GM12878 (cell line): ENCODE data around the gene PLEKHM3. TPM values are rescaled to one million over a fixed set of nuclear protein-coding genes. Genes with fewer than 3 reads are reported as not detected.

Experiments used
- ATAC-seq: fragments of 200-7000 bp; cut with Tn5 transposase; 3 replicates; pipeline ENCODE4 v1.9.1; 2020; ENCODE audit warnings: mild to moderate bottlenecking, moderate library complexity
- BruUV-seq: library from RNA; stranded (reverse); fragments of 400-500 nt; replicated peaks from 2 replicates; lab custom pipeline; 2021; lab: Mats Ljungman, UMichigan
- CTCF ChIA-PET: fragments of 300-600 bp; sonication (Branson Sonifier 250); formaldehyde crosslinking; extraction: SDS; loops from one replicate; lab custom pipeline; 2021; ENCODE audit warnings: inconsistent platforms; lab: Yijun Ruan, JAX
- POLR2A ChIA-PET: fragments of 350-600 bp; formaldehyde crosslinking; extraction: SDS; loops from one replicate; lab custom pipeline; 2021; ENCODE audit warnings: inconsistent platforms; lab: Charles Lee
- RAD21 ChIA-PET: fragments of 300-600 bp; sonication (Branson Sonifier 250); formaldehyde crosslinking; loops from one replicate; lab custom pipeline; 2023; ENCODE audit warnings: antibody characterized with exemption; ENCODE audit not compliant: unreplicated experiment; lab: Charles Lee
- SMC1A ChIA-PET: fragments of 300-600 bp; sonication (Branson Sonifier 250); formaldehyde crosslinking; loops from one replicate; lab custom pipeline; 2023; ENCODE audit not compliant: unreplicated experiment, uncharacterized antibody; lab: Charles Lee
- DNase-seq: peaks from one replicate; pipeline ENCODE4 v3.0.0-alpha.2; 2011; ENCODE audit warnings: low read depth, low spot score
- FAIRE-seq: peaks from 3 replicates; lab custom pipeline; 2011; peaks lifted over from hg19 to GRCh38; lab: Jason Lieb, UNC
- H2AFZ ChIP-seq: 2 replicates; pipeline ENCODE4 v1.6.0; 2011; ENCODE audit warnings: low read depth, low read length, control low read depth; ENCODE audit not compliant: control insufficient read depth
- H3K27ac ChIP-seq: 2 replicates; pipeline ENCODE4 v1.5.1; 2011; ENCODE audit warnings: control low read depth; ENCODE audit not compliant: control insufficient read depth, insufficient read depth
- H3K27me3 ChIP-seq, 2 experiments: replicated peaks in 1 of 2; 2 replicates each; pipeline versions ENCODE4 v1.6.0 to v1.6.1; 2011; ENCODE audit warnings: low read length in 1 of 2; ENCODE audit not compliant: control insufficient read depth in 2 of 2, insufficient read depth in 2 of 2
- H3K36me3 ChIP-seq, 2 experiments: 2 replicates each; pipeline ENCODE4 v1.5.1; 2011; ENCODE audit warnings: low read length in 1 of 2; ENCODE audit not compliant: control insufficient read depth in 2 of 2, insufficient read depth in 2 of 2
- H3K4me1 ChIP-seq: 2 replicates; pipeline ENCODE4 v1.6.1; 2011; ENCODE audit warnings: mild to moderate bottlenecking, low read length, moderate library complexity, mixed read lengths; ENCODE audit not compliant: control insufficient read depth, insufficient read depth
- H3K4me2 ChIP-seq: 2 replicates; pipeline ENCODE4 v1.6.0; 2011; ENCODE audit warnings: control low read depth; ENCODE audit not compliant: control insufficient read depth, insufficient read depth
- H3K4me3 ChIP-seq: fragments of 200-600 bp; sonication (generic); 2 replicates; pipeline ENCODE4 v1.5.1; 2016
- H3K79me2 ChIP-seq: 2 replicates; pipeline ENCODE4 v1.6.0; 2011; ENCODE audit warnings: low read length; ENCODE audit not compliant: control insufficient read depth, insufficient read depth
- H3K9ac ChIP-seq: 2 replicates; pipeline ENCODE4 v1.8.0; 2011; ENCODE audit warnings: low read length, control low read depth, mixed read lengths; ENCODE audit not compliant: control insufficient read depth, insufficient read depth
- H3K9me3 ChIP-seq: replicated peaks from 3 replicates; pipeline ENCODE4 v1.5.1; 2011; ENCODE audit warnings: mild to moderate bottlenecking, low read length; ENCODE audit not compliant: control insufficient read depth, insufficient read depth
- H4K20me1 ChIP-seq: 2 replicates; pipeline ENCODE4 v1.6.0; 2011; ENCODE audit not compliant: control insufficient read depth, insufficient read depth
- BHLHE40 ChIP-seq, 2 experiments: fragments of 450-650 bp in 1 of 2; IDR thresholded peaks; 2 replicates each; pipeline ENCODE4 v1.6.1; 2011 to 2017; ENCODE audit warnings: low read depth in 2 of 2, borderline replicate concordance in 1 of 2, improper control_type of control experiment in 1 of 2, low read length in 1 of 2, mild to moderate bottlenecking in 1 of 2
- JUND ChIP-seq: IDR thresholded peaks from 2 replicates; pipeline ENCODE4 v1.6.1; 2012; ENCODE audit warnings: low read depth, mild to moderate bottlenecking, low read length, improper control_type of control experiment, moderate library complexity
- KAT2A ChIP-seq: conservative IDR thresholded peaks from 2 replicates; pipeline ENCODE4 v1.6.1; 2011; ENCODE audit warnings: low read depth, low read length; ENCODE audit not compliant: control insufficient read depth
- MXI1 ChIP-seq: fragments of 150-350 bp; IDR thresholded peaks from 2 replicates; pipeline ENCODE4 v1.6.1; 2011; ENCODE audit warnings: low read depth, mild to moderate bottlenecking, inconsistent platforms, low read length, improper control_type of control experiment
- RFX5 ChIP-seq: IDR thresholded peaks from 2 replicates; pipeline ENCODE4 v1.6.1; 2011; ENCODE audit warnings: low read depth, low read length, improper control_type of control experiment
- ZBTB33 ChIP-seq: fragments of 450-650 bp; IDR thresholded peaks from 2 replicates; pipeline ENCODE4 v1.6.1; 2017; ENCODE audit warnings: mild to moderate bottlenecking
- ZNF217 ChIP-seq: fragments of 450-650 bp; IDR thresholded peaks from 2 replicates; pipeline ENCODE4 v1.6.1; 2017; ENCODE audit warnings: antibody characterized with exemption, mild to moderate bottlenecking
- WGBS: methylation state at CpG from one replicate; pipeline ENCODE4 v1.1.6; 2016; ENCODE audit warnings: low lambda C conversion rate; ENCODE audit not compliant: insufficient replicate concordance, insufficient coverage; ENCODE audit errors: missing lambda C conversion rate; 5-methylcytosine and 5-hydroxymethylcytosine counted together
- in situ Hi-C: fragments of 300-500 bp; cut with MboI; formaldehyde crosslinking; loops from 9 replicates; pipeline ENCODE4 v1.14.3; 2018; ENCODE audit warnings: mixed read lengths
- intact Hi-C: fragments of 100-400 bp; cut with micrococcal nuclease; formaldehyde crosslinking; loops from one replicate; pipeline ENCODE4 v1.14.2; 2022; ENCODE audit not compliant: unreplicated experiment
- polyA plus RNA-seq, 11 experiments: library from polyadenylated mRNA; depleted of rRNA in 4 of 11; unstranded in 6 of 11; stranded (reverse) in 5 of 11; fragments of >200 nt; fragmentation: Nextera tagmentation in 4 of 11; fragmentation: Illumina TruSeq in 1 of 11; extraction: Ambion mirVana in 4 of 11; extraction: Trizol in 1 of 11; gene quantifications; 1 replicate in 1 of 11; 2 replicates in 10 of 11; pipeline versions ENCODE4 v1.2.1 to v1.2.3, GENCODE V29; 2011 to 2016; ENCODE audit warnings: inconsistent platforms in 2 of 11, missing spikeins in 2 of 11, low read depth in 1 of 11
- total RNA-seq, 4 experiments: library from RNA; depleted of rRNA in 3 of 4; stranded (reverse); fragments of >200 nt in 3 of 4; fragmentation: Illumina TruSeq in 1 of 4; extraction: Trizol in 1 of 4; gene quantifications; 2 replicates each; pipeline versions ENCODE4 v1.2.1 to v1.2.3, GENCODE V29; 2013 to 2021

The PLEKHM3 gene
- total and polyA plus RNA-seq, 10 of the 15 experiments (the other 5 are each of a cell fraction or from before 2014, with no cell fraction given), result 1.4 to 5.6 (median 3.0) TPM

GRCh38 chr2:207867905-207868304 lies 157.4 kb downstream of the PLEKHM3 start (continued):
- TF ChIP-seq BHLHE40 (IDR thresholded peaks at IDR 0.05; ENCODE audit: borderline replicate concordance in 1 of 2, low read depth in 2 of 2, low read length in 1 of 2) (no peak), MXI1 (no peak), JUND (no peak), ZNF217 (no peak)

- ATAC-seq, result no peak
- intact Hi-C loops (no loop called here), in situ Hi-C loops (no loop called here)
- no peak overlapping the region for H3K27ac ChIP-seq
- CTCF ChIA-PET, result interaction anchor here (0.8 kb wide), 1 partner anchor 174 kb away, joined by 3 read pairs; no protein-coding TSS in a partner anchor
- RAD21 ChIA-PET, result no interaction called here
- no peak for DNase-seq
- POLR2A ChIA-PET, result interaction anchor here (0.6 kb wide), 1 partner anchor 159 kb away, joined by 9 read pairs; no protein-coding TSS in a partner anchor
- no peak for FAIRE-seq
- TF ChIP-seq ZBTB33, result no peak
- TF ChIP-seq KAT2A, result no peak
- TF ChIP-seq JUND, result no peak
- no peak for TF ChIP-seq RFX5
- BruUV-seq, result no TSS peak
- no peaks in the 10 kb centered on the region for H4K20me1 ChIP-seq
- H3K79me2 ChIP-seq, result no peaks in the 10 kb centered on the region
- H2AFZ ChIP-seq, result no peak overlapping the region
- H3K9me3 ChIP-seq, result no peaks in the 10 kb centered on the region
- H3K4me3 ChIP-seq, result no peak overlapping the region
- H3K27me3 ChIP-seq, result no peaks in the 10 kb centered on the region
- H3K36me3 ChIP-seq, result no peaks in the 10 kb centered on the region
- WGBS, result 93% methylated on average over 3 of the region's 3 CpGs
- H3K4me2 ChIP-seq, result no peak overlapping the region
- SMC1A ChIA-PET, result interaction anchor here (1.2 to 1.6 kb wide), 2 partner anchors 9 to 84 kb away, joined by 3 to 4 read pairs; no protein-coding TSS in a partner anchor
- H3K4me1 ChIP-seq, result no peaks in the 10 kb centered on the region
- no peak overlapping the region for H3K9ac ChIP-seq
These were observed 158.3 kb downstream of the PLEKHM3 start for GRCh38 chr2:207867056-207867455.
